Measurements from ENCODE around the gene APOL3. TPM values are rescaled to one million over a fixed set of nuclear protein-coding genes. Genes with fewer than 3 reads are reported as not detected.
"Not testable (repeated sequence)": the region's sequence is repeated elsewhere in the genome, so short reads cannot be mapped to it uniquely, and the experiment has no call there.

Gene APOL3
- polyA plus RNA-seq, 1 donor from 2014 or later: not detected

DNA sequence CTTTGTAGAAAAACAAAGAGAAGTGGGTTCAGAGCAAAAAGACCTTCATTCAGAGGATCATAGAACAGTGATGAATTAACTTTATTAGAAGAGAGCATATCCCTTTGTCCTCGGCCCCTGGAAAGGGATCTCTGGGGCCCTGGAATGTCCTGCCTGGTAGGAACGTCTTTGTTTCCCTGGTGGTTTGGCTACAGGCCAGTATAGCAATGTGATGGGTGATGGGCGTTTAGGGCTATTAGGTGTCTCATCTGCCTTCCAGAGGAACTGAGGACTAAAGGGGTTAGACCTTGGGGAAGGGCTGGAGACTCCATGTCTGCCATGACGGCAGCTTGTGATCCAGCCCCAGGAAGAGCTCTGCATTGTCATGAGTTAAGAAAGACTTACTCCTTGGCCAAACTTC, 32.0 kb upstream of the APOL3 start:
- H3F3A ChIP-seq (ENCODE audit: insufficient read depth, low read length, poor library complexity, severe bottlenecking): no peaks in the 10 kb centered on the region
- H3K27ac ChIP-seq (ENCODE audit: low read length): no peak overlapping the region
- H3K4me2 ChIP-seq (ENCODE audit: low read length): no peak overlapping the region
- H2AFZ ChIP-seq (ENCODE audit: low read depth, low read length): no peak overlapping the region
- no peaks in the 10 kb centered on the region for H3K9me3 ChIP-seq (ENCODE audit: low read length)
- no peak overlapping the region for H3K4me3 ChIP-seq (ENCODE audit: low read length)
- H3K36me3 ChIP-seq (ENCODE audit: insufficient read depth, low read length): no peaks in the 10 kb centered on the region
- TF ChIP-seq RAD21 (conservative IDR thresholded peaks at IDR 0.05): no peak
- no peaks in the 10 kb centered on the region for H3K27me3 ChIP-seq (ENCODE audit: insufficient read depth, low read depth, low read length)
- no peak overlapping the region for H3K9ac ChIP-seq (ENCODE audit: low read length)
- H3K79me2 ChIP-seq (replicated peaks; ENCODE audit: insufficient read depth, low read length): no peaks in the 10 kb centered on the region
- no peaks in the 10 kb centered on the region for H4K20me1 ChIP-seq (ENCODE audit: insufficient read depth)
- no peaks in the 10 kb centered on the region for H3K9me2 ChIP-seq (ENCODE audit: insufficient read depth, low read length)

DNA sequence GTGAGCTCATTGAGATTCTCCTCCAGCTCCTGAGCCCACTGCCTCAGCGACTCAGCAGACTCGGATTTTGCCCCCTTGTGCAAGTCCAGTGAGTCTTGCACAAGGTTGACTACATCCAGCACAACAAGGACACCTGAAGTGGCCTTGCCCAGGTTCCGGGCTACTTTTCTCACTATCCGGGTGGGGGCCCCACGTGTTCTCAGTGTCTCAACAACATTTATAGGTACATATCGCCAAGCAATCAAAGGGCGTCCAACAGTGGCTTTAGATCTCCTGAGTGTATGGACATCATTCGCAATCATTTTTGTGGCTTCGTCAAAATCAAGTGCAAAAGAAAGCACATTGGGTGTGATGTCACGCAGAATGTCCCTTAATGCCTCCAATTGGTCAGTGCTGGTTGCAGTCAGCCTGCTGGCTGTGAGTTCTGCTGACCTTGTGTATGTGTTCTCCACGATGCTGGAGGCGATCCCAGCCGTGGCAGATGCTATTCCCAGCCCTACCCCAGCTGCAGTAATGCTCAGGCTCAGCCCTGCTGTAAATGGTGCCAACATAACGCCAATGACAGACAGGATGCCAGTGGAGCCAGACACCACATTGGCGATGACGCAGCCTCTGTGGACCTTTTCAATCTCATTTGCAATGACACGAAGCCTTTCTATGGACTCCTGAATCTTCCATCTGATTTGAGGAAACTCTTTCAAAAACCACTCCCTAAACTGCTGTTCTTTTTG, 30.7 kb upstream of the APOL3 start:
- H3K4me2 ChIP-seq (ENCODE audit: low read length): no peak overlapping the region
- H3K9me3 ChIP-seq (ENCODE audit: low read length): no peaks in the 10 kb centered on the region
- TF ChIP-seq MXI1 (conservative IDR thresholded peaks at IDR 0.05; ENCODE audit: poor library complexity, severe bottlenecking) (no peak), RAD21 (conservative IDR thresholded peaks at IDR 0.05) (no peak), TAF1 (IDR thresholded peaks at IDR 0.05; ENCODE audit: low read depth) (no peak), EZH2 (IDR thresholded peaks at IDR 0.05; ENCODE audit: borderline replicate concordance, insufficient read depth, low read length, poor library complexity, severe bottlenecking) (no peak), EP300 (conservative IDR thresholded peaks at IDR 0.05; ENCODE audit: poor library complexity, severe bottlenecking) (no peak), SMC3 (conservative IDR thresholded peaks at IDR 0.05; ENCODE audit: poor library complexity) (no peak), POLR2AphosphoS5 (IDR thresholded peaks at IDR 0.05) (no peak)
- TF ChIP-seq, protein P1, sequence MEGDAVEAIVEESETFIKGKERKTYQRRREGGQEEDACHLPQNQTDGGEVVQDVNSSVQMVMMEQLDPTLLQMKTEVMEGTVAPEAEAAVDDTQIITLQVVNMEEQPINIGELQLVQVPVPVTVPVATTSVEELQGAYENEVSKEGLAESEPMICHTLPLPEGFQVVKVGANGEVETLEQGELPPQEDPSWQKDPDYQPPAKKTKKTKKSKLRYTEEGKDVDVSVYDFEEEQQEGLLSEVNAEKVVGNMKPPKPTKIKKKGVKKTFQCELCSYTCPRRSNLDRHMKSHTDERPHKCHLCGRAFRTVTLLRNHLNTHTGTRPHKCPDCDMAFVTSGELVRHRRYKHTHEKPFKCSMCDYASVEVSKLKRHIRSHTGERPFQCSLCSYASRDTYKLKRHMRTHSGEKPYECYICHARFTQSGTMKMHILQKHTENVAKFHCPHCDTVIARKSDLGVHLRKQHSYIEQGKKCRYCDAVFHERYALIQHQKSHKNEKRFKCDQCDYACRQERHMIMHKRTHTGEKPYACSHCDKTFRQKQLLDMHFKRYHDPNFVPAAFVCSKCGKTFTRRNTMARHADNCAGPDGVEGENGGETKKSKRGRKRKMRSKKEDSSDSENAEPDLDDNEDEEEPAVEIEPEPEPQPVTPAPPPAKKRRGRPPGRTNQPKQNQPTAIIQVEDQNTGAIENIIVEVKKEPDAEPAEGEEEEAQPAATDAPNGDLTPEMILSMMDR (IDR thresholded peaks at IDR 0.05; ENCODE audit: poor library complexity, severe bottlenecking): no peak
- TF ChIP-seq, protein P2, sequence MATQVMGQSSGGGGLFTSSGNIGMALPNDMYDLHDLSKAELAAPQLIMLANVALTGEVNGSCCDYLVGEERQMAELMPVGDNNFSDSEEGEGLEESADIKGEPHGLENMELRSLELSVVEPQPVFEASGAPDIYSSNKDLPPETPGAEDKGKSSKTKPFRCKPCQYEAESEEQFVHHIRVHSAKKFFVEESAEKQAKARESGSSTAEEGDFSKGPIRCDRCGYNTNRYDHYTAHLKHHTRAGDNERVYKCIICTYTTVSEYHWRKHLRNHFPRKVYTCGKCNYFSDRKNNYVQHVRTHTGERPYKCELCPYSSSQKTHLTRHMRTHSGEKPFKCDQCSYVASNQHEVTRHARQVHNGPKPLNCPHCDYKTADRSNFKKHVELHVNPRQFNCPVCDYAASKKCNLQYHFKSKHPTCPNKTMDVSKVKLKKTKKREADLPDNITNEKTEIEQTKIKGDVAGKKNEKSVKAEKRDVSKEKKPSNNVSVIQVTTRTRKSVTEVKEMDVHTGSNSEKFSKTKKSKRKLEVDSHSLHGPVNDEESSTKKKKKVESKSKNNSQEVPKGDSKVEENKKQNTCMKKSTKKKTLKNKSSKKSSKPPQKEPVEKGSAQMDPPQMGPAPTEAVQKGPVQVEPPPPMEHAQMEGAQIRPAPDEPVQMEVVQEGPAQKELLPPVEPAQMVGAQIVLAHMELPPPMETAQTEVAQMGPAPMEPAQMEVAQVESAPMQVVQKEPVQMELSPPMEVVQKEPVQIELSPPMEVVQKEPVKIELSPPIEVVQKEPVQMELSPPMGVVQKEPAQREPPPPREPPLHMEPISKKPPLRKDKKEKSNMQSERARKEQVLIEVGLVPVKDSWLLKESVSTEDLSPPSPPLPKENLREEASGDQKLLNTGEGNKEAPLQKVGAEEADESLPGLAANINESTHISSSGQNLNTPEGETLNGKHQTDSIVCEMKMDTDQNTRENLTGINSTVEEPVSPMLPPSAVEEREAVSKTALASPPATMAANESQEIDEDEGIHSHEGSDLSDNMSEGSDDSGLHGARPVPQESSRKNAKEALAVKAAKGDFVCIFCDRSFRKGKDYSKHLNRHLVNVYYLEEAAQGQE (IDR thresholded peaks at IDR 0.05; ENCODE audit: borderline replicate concordance): no peak
- H3K27ac ChIP-seq (ENCODE audit: low read length): no peak overlapping the region
- H4K20me1 ChIP-seq (ENCODE audit: insufficient read depth): no peaks in the 10 kb centered on the region
- no peaks in the 10 kb centered on the region for H3K27me3 ChIP-seq (ENCODE audit: insufficient read depth, low read depth, low read length)
- H3K4me3 ChIP-seq (ENCODE audit: low read length): no peak overlapping the region
- H3K36me3 ChIP-seq (ENCODE audit: insufficient read depth, low read length): no peaks in the 10 kb centered on the region
- no peaks in the 10 kb centered on the region for H3K9me2 ChIP-seq (ENCODE audit: insufficient read depth, low read length)
- no peak overlapping the region for H2AFZ ChIP-seq (ENCODE audit: low read depth, low read length)
- H3K9ac ChIP-seq (ENCODE audit: low read length): no peak overlapping the region
- no peaks in the 10 kb centered on the region for H3K79me2 ChIP-seq (replicated peaks; ENCODE audit: insufficient read depth, low read length)
- no peaks in the 10 kb centered on the region for H3F3A ChIP-seq (ENCODE audit: insufficient read depth, low read length, poor library complexity, severe bottlenecking)

GRCh38 chr22:36187862-36188261, 27.3 kb upstream of the APOL3 start:
- H3K27ac ChIP-seq (ENCODE audit: low read length); H3K79me2 ChIP-seq (replicated peaks; ENCODE audit: insufficient read depth, low read length); H3F3A ChIP-seq (ENCODE audit: insufficient read depth, low read length, poor library complexity, severe bottlenecking); H4K20me1 ChIP-seq (ENCODE audit: insufficient read depth); H3K9ac ChIP-seq (ENCODE audit: low read length); H3K27me3 ChIP-seq (ENCODE audit: insufficient read depth, low read depth, low read length); H3K4me2 ChIP-seq (ENCODE audit: low read length); H3K4me3 ChIP-seq (ENCODE audit: low read length); H2AFZ ChIP-seq (ENCODE audit: low read depth, low read length); H3K9me2 ChIP-seq (ENCODE audit: insufficient read depth, low read length); H3K36me3 ChIP-seq (ENCODE audit: insufficient read depth, low read length); H3K9me3 ChIP-seq (ENCODE audit: low read length): not testable (repeated sequence)
